ENCODE data around the gene UNC79.

Gene UNC79

DNA sequence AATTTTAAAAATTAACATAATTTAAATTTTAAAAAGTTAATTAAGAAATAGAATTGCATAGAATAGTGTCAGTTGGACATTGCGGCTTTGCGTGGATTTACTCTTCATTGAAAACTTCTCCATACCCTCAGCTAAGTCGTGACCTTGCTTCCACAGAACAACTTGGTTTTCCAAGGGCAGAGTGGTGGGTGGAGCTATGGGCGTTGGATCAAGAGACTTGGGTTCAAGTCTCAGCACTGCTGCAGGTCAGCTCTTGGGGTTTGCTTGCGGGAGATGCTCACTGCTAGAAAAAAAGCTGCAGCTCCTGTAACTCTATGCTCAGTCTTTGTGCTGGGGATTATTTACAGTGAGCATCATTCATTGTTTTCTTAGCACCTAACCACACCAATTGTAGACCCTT is 223.9 kb downstream of the UNC79 start:
- DNase-seq, result no peak
- H3K4me1 Mint-ChIP-seq, result no peaks in the 10 kb centered on the region
- H3K27ac Mint-ChIP-seq, result no peak overlapping the region
- no peak for ATAC-seq
- no peaks in the 10 kb centered on the region for H3K9me3 Mint-ChIP-seq
- H3K27me3 Mint-ChIP-seq, result peaks cover 40% of the 10 kb centered on the region
- no peak overlapping the region for H3K4me3 Mint-ChIP-seq

DNA sequence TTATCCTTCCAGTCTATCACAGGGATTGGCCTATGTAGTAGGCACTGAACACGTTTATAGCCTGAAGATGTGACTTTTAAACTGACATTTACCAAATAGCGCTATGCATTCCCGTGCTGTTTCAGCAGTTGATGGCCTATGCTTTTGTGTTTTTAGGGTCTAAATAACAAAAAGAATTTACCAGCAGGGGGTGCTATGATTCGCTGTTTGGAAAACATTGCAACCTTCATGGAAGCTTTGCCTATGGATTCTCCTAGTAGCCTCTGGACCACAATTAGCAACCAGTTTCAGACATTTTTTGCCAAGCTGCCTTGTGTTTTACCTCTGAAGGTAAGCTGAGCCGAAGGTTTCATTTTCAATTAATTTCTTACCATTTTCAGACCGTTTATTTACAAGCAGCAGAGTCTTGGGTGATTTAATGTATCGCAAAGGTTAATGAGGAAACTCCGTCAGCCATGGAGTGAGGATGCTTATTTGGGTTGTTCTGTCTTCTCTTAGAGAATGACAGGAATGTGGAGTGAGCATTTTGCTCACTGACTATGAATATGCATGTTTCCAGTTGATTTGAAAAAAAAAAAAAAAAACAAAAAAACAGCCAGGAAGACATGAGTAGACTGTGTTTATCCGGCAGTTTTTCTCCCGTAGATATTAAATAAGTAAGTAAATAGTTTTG is 224.5 kb downstream of the UNC79 start:
- Mint-ChIP-seq H3K4me3 (no peak overlapping the region), H3K9me3 (no peaks in the 10 kb centered on the region), H3K27ac (no peak overlapping the region), H3K27me3 (peaks cover 40% of the 10 kb centered on the region), H3K4me1 (no peaks in the 10 kb centered on the region)
- ATAC-seq (no peak), DNase-seq (peak in 1 of 2 donors; percentile 2)

DNA sequence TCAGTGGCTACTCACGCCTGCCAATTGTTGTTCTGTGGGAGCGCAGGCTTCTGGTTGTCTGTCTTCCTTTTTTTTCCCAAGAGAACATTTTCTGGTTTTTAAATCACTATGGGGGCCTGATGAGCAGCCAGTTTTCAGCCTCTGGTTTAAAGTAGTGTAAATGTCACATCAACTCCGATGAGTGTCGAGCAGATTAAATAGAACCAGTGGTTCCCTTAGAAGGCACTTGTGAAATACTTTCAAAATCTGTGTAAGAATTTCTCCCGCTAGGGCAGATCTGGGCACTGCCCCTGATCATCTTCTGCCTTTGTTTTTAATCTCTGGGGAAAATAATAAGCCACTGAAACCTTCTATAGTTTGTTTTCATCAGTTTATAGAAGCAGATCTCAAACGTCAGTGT is 227.1 kb downstream of the UNC79 start:
- ATAC-seq, result no peak
- H3K4me3 Mint-ChIP-seq, result no peak overlapping the region
- no peaks in the 10 kb centered on the region for H3K4me1 Mint-ChIP-seq
- H3K27ac Mint-ChIP-seq, result no peak overlapping the region
- DNase-seq, result no peak
- H3K9me3 Mint-ChIP-seq, result no peaks in the 10 kb centered on the region
- peaks cover 38% of the 10 kb centered on the region for H3K27me3 Mint-ChIP-seq

DNA sequence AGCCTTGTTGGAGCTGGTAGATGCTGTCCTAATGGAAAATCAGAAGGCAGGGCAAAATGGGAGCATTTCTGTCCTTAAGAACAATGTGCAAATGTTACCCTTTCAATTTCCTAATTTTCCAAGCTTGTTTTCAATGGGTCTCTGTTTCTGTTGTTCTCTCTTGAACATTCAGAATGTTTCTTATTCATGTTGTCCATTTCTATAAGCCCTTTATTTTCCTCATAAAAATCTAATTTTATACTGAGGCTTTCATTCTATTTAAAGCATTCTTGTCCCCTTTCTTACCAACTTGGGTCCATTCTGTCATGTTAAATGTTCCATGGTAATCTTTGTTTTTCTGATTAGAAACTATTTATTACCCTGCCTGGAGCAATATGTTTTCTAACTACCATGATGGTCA is 232.6 kb downstream of the UNC79 start:
- DNase-seq, result no peak
- H3K9me3 Mint-ChIP-seq, result peaks cover 15 to 38% of the 10 kb centered on the region in 2 donors
- no peak overlapping the region for H3K4me3 Mint-ChIP-seq
- no peak overlapping the region for H3K27ac Mint-ChIP-seq
- peaks cover 12% of the 10 kb centered on the region for H3K27me3 Mint-ChIP-seq
- H3K4me1 Mint-ChIP-seq, result no peaks in the 10 kb centered on the region
- ATAC-seq, result no peak

DNA sequence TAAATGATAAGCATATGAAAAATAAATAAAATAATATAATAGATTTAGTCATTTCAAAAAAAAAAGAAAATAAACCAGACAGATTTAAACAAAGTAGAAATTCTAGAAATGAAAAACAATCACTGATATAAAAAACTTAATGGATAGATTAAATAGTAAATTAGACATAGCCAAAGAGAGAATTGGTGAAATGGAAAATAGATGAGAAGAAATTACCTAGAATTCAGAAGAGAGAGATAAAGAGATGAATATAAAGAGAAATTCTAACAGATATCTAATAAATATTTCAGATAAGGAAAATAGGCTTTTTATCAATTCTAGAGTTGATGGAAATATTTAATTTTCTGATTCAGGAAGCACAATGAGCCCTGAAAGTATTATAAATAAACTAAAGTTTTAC is 234.4 kb downstream of the UNC79 start:
- DNase-seq, result no peak
- no peaks in the 10 kb centered on the region for H3K4me1 Mint-ChIP-seq
- H3K27me3 Mint-ChIP-seq, result peaks cover 20% of the 10 kb centered on the region
- H3K27ac Mint-ChIP-seq, result no peak overlapping the region
- H3K4me3 Mint-ChIP-seq, result no peak overlapping the region
- ATAC-seq, result no peak
- H3K9me3 Mint-ChIP-seq, result peaks cover 15 to 38% of the 10 kb centered on the region in 2 donors

DNA sequence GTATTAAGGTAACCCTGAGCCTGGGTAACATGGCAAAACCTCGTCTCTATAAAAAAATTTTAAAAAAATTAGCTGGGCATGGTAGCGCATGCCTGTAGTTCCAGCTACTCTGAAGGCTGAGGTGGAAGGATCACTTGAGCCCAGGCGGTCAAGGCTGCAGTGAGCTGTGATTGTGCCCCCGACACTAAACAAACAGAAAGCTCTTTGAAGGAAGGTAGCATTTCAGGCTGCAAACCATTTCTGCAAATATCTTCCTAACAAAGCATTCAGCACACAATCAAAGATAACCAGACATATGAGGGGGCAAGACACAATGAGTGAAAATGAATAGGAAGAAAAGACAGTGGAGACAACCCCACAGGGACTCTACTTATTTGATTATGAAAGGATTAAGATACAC is 238.9 kb downstream of the UNC79 start:
- H3K4me3 Mint-ChIP-seq, result no peak overlapping the region
- DNase-seq, result no peak
- H3K9me3 Mint-ChIP-seq, result peaks cover 12 to 30% of the 10 kb centered on the region in 2 donors
- no peak overlapping the region for H3K27ac Mint-ChIP-seq
- no peaks in the 10 kb centered on the region for H3K4me1 Mint-ChIP-seq
- peaks cover 38% of the 10 kb centered on the region for H3K27me3 Mint-ChIP-seq
- ATAC-seq, result no peak

DNA sequence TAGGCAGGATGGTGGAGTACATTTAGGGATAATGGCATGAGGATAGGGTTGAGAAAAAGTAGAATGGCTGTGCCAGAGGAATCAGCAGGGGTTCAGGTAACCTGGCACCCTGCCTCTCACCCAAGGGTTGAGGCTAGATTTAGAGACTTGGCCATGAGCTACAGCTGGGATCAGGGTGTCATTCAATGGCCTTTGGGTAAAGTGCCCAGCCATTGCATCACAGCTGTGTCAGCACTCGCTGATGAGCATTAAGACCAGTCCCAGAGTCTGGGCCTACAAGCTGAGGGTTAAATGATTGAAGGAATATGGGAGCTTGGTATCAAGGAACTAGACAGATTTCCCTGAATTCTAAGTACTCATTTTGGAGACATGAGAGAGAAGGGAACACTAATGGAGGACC is 243.6 kb downstream of the UNC79 start:
- DNase-seq, result no peak
- Mint-ChIP-seq H3K27me3 (peaks cover 26% of the 10 kb centered on the region), H3K9me3 (no peaks in the 10 kb centered on the region), H3K27ac (peak overlapping the region in 1 of 2 donors; percentile 77), H3K4me1 (no peaks in the 10 kb centered on the region), H3K4me3 (no peak overlapping the region)
- ATAC-seq, result no peak

DNA sequence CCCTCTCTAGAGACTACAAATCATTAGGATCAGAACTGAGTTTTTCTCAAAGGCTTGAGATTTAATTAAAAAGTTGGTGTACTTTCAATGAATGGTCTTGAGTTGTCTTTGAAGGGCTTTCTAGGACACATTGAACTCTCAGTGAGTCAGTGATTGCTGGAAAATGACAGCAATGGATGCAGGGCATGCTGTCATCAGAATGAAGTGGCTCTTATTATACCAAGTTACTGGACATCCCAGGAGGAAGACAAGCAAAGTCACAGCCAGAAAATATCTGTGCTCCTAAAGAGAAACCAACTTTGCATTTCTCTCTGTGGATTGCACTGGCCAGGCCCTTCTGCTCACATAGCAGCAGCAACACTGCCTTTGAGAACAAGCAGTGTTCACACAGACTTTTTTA is 244.9 kb downstream of the UNC79 start:
- no peak for DNase-seq
- Mint-ChIP-seq H3K4me1 (no peaks in the 10 kb centered on the region), H3K27me3 (peaks cover 17% of the 10 kb centered on the region), H3K27ac (no peak overlapping the region), H3K4me3 (no peak overlapping the region), H3K9me3 (no peaks in the 10 kb centered on the region)
- ATAC-seq, result no peak

DNA sequence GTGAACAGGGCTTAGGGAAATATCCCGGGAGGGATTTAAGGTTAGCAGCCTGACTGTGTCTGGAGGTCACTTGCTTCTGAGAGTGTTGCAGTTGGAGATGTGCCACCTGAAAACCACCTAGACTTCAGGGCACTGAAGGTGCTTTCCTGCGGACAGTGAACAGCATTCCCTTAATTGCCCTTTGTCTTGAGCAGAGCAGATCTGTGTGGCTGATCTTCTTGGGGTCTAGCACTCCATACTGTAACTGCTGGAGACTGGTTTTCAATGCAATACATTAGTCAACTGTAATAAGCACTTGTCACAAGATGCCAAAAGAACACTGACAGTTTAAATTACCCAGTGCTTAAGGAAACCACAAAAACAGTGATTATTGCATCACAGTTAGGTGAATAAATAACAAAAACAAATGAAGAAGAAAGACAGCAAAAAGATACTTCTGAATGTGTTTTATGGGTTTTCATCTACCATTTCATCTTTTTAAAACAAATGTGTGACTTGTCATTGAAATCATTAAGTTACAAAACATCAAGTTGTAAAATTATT is 245.7 kb downstream of the UNC79 start:
- H3K9me3 Mint-ChIP-seq, result no peaks in the 10 kb centered on the region
- peaks cover 22% of the 10 kb centered on the region for H3K27me3 Mint-ChIP-seq
- no peak overlapping the region for H3K27ac Mint-ChIP-seq
- no peak overlapping the region for H3K4me3 Mint-ChIP-seq
- no peak for DNase-seq
- ATAC-seq, result no peak
- H3K4me1 Mint-ChIP-seq, result no peaks in the 10 kb centered on the region

DNA sequence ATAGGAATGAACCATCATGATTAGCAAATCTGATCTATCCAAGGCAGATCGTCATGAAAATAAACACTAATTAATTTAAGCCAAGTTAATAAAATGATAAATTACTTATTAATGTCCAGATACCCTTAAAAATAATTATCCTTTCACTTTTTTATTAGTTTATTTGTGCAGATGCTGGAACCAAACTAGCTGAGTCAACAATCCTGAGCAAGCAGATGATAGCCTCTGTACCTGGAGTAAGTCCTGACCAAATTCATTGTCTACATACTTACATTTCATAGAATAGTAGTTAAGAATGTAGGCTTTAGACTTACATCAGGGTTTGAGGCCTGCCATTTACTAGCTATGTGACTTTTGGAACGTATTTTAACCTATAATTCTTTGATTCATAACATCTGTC is 251.7 kb downstream of the UNC79 start:
- DNase-seq (no peak), ATAC-seq (no peak)
- no peaks in the 10 kb centered on the region for H3K9me3 Mint-ChIP-seq
- H3K4me1 Mint-ChIP-seq, result no peaks in the 10 kb centered on the region
- no peak overlapping the region for H3K27ac Mint-ChIP-seq
- no peak overlapping the region for H3K4me3 Mint-ChIP-seq
- peaks cover 34% of the 10 kb centered on the region for H3K27me3 Mint-ChIP-seq

DNA sequence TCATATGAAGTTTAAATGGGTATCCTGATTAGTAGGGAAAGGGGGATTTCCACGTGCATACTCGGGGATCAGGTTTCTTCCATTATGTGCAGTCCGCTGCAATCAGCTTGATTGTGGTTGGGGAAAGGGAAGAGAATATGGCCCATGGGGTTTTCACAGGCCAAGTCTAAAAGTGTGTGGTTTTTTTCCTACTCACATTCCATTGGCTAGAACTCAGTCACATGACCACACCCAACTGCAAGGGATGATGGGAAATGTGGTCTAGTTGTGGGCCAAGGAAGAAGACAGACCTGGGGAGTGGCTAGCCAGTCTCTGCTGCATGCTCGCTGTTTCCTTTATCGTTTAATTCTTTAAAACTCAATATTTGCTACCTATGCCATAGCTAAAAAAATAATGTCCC is 252.5 kb downstream of the UNC79 start:
- ATAC-seq, result no peak
- DNase-seq, result no peak
- H3K27me3 Mint-ChIP-seq, result peaks cover 41% of the 10 kb centered on the region
- H3K27ac Mint-ChIP-seq, result no peak overlapping the region
- H3K4me1 Mint-ChIP-seq, result no peaks in the 10 kb centered on the region
- no peak overlapping the region for H3K4me3 Mint-ChIP-seq
- no peaks in the 10 kb centered on the region for H3K9me3 Mint-ChIP-seq

DNA sequence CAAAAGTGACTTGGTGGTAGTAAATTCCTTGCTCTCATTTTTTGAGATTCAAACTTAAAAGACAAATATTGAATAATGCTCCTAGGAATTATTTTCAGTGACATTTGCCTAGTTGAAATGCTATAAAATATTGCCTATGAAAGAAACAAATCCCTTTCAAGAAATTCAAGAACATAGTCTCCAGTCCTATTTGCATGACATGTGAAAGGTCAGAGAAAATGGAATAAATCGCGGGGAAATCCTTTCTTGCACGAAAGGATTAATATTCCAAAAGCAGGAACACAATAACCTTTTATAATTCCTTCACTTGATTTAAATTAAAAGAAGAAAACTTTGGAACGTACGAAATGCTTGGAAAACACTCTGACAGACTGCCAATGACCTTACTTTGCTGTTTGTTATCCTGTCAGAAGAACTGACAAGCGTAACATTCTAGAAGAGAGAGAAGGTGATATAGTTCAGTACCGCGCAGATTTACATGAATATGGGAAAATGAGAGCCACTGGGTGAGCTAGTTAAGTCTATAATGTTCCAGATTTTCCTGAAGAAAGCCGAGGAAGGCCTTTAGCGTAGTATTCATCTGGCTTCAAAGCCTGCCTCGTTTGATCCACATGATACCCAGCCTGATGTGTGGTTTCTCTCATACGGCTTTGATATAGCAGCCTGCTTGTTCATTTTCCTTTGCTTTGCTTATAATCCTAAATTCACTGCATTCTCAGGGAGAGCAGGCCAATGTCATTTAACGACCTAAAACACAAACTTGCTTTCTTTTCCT is 254.6 kb downstream of the UNC79 start:
- no peaks in the 10 kb centered on the region for H3K9me3 Mint-ChIP-seq
- H3K27me3 Mint-ChIP-seq, result peaks cover 62% of the 10 kb centered on the region
- H3K4me1 Mint-ChIP-seq, result no peaks in the 10 kb centered on the region
- no peak for DNase-seq
- no peak for ATAC-seq
- H3K4me3 Mint-ChIP-seq, result no peak overlapping the region
- H3K27ac Mint-ChIP-seq, result no peak overlapping the region

DNA sequence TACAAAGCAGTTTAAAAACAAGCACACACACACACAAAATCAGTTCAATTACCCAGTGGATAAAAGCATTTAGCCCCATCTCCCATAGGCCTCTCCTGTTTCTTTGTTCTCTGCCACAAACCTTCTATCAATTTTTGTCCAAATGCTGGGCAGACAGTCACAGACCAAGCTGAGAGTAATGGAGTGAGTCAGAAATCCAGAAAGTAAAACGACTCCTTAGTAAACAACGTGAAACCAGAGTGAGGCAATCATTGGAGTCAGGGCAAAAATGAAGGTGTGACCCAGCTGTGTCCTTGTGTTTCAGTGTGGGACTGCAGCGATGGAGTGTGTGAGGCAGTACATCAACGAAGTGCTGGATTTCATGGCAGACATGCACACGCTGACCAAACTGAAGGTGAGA is 255.5 kb downstream of the UNC79 start:
- ATAC-seq (no peak), DNase-seq (no peak)
- Mint-ChIP-seq H3K27me3 (peaks cover 60% of the 10 kb centered on the region), H3K4me3 (no peak overlapping the region), H3K27ac (no peak overlapping the region), H3K9me3 (no peaks in the 10 kb centered on the region), H3K4me1 (no peaks in the 10 kb centered on the region)

DNA sequence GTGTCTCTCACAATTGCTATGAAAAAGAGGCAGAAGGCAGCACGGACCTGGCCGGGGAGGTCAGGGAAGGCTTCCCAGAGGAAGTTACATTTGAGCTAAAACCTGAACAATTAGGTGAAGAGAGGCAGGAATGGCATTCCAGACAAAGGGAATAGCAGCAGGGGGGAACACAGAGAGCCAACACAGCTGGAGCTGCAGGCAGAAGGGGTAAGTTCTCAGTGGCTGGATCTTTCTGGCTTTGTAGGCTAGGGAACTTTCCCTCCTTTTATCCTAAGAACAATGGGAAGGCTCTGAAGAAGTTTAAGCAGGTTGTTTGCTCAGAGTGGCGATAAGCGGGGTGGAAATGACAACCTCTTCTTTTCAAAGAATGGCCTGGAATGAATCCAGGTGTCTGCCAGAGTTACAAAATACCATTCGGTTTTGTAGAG is 257.5 kb downstream of the UNC79 start:
- Mint-ChIP-seq H3K27ac (no peak overlapping the region), H3K9me3 (no peaks in the 10 kb centered on the region), H3K27me3 (peaks cover 51% of the 10 kb centered on the region), H3K4me3 (no peak overlapping the region), H3K4me1 (no peaks in the 10 kb centered on the region)
- ATAC-seq (no peak), DNase-seq (no peak)

DNA sequence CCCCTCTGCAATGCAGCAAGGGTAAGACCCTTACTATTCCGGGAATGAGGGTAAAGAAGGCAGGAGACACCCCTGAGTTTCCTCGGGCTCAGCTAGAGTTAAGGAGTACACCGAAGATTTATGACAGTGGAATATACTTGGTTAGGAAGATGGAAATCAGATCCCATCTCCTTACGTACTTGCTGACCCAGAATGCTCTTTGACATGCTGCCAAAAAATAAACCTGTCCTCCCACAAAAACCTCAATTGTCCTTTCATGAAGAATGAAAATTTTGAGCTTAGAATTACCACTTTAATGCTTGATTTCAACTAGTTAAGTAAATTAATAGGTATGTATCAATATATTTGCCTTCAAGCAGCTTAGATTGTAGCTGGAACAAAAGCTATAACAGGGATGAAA is 258.1 kb downstream of the UNC79 start:
- Mint-ChIP-seq H3K4me1 (no peaks in the 10 kb centered on the region), H3K27ac (no peak overlapping the region), H3K27me3 (peaks cover 51% of the 10 kb centered on the region), H3K4me3 (no peak overlapping the region), H3K9me3 (no peaks in the 10 kb centered on the region)
- ATAC-seq (no peak), DNase-seq (no peak)

DNA sequence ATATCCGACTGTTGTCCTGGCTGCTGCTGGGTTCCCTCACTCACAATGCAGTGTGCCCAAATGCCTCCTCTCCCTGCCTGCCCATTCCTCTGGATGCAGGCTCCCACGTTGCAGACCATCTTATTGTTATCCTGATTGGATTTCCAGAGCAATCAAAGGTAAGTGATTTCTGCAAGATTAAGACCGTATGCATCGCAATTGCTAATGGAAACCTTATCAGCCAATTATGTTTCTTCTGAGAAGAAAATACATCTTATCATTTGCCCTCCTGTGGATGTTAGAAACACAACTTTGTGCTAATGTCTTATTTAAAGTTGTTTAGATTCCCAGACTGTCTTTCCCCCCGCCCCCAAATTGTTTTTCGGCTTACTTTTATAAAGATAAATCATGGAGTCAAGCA is 259.4 kb downstream of the UNC79 start:
- Mint-ChIP-seq H3K4me3 (no peak overlapping the region), H3K27ac (no peak overlapping the region), H3K27me3 (peaks cover 56% of the 10 kb centered on the region), H3K4me1 (no peaks in the 10 kb centered on the region), H3K9me3 (peaks cover 0 to 4% of the 10 kb centered on the region in 2 donors)
- no peak for DNase-seq
- ATAC-seq, result no peak
